K562 (cell line): ENCODE data around the gene PTGES3L. TPM values are rescaled to one million over a fixed set of nuclear protein-coding genes. Genes with fewer than 3 reads are reported as not detected.

Source experiments
- ATAC-seq: fragments of 200-7000 bp; cut with Tn5 transposase; 3 replicates; pipeline ENCODE4 v1.9.1; 2020; ENCODE audit warnings: moderate library complexity
- BruUV-seq: library from RNA; stranded (reverse); fragments of 400-500 nt; replicated peaks from 2 replicates; lab custom pipeline; 2021; lab: Mats Ljungman, UMichigan
- CTCF ChIA-PET: fragments of 300-600 bp; formaldehyde crosslinking; extraction: SDS; loops from one replicate; lab custom pipeline; 2021; ENCODE audit warnings: low intra/inter-chr PET ratio; lab: Yijun Ruan, JAX
- POLR2A ChIA-PET: fragments of 300-600, 350-650 bp; sonication (Branson Sonifier 250); formaldehyde crosslinking; extraction: SDS; loops from one replicate; lab custom pipeline; 2021; ENCODE audit warnings: antibody characterized with exemption, inconsistent platforms; lab: Yijun Ruan, JAX
- DNase-seq, 4 experiments: peaks; one replicate each; pipeline versions ENCODE4 v3.0.0 to v3.0.0-alpha.2; 2011 to 2018; ENCODE audit warnings: low spot score in 3 of 4, mixed read lengths in 3 of 4; ENCODE audit errors: extremely low read depth in 1 of 4
- FAIRE-seq: peaks from 2 replicates; lab custom pipeline; 2011; peaks lifted over from hg19 to GRCh38; lab: Jason Lieb, UNC
- H2AFZ ChIP-seq: 2 replicates; pipeline ENCODE4 v1.6.0; 2011; ENCODE audit warnings: low read depth, low read length, control low read depth, inconsistent platforms
- H3K27ac ChIP-seq: fragments of 200-600 bp; 3 replicates; pipeline ENCODE4 v1.8.0; 2011; ENCODE audit warnings: low read depth, mild to moderate bottlenecking, control low read depth, inconsistent platforms, low read length, moderate library complexity, mixed read lengths; ENCODE audit errors: extremely low read depth
- H3K27me3 ChIP-seq, 2 experiments: fragments of 300-600 bp in 1 of 2; 2 replicates in 1 of 2; 3 replicates in 1 of 2; pipeline versions ENCODE4 v1.6.0 to v1.8.0; 2011; ENCODE audit warnings: inconsistent platforms in 2 of 2, low read length in 2 of 2, mild to moderate bottlenecking in 1 of 2, mixed read lengths in 1 of 2, moderate library complexity in 1 of 2; ENCODE audit not compliant: control insufficient read depth in 2 of 2, insufficient read depth in 2 of 2
- H3K36me3 ChIP-seq: fragments of 300-600 bp; 3 replicates; pipeline ENCODE4 v1.8.0; 2011; ENCODE audit warnings: mild to moderate bottlenecking, low read length, inconsistent platforms; ENCODE audit not compliant: control insufficient read depth, insufficient read depth
- H3K4me1 ChIP-seq, 2 experiments: fragments of 200-600 bp in 1 of 2; replicated peaks in 1 of 2; 2 replicates in 1 of 2; 3 replicates in 1 of 2; pipeline versions ENCODE4 v1.5.1 to v1.8.0; 2011; ENCODE audit warnings: inconsistent platforms in 2 of 2, low read length in 2 of 2, mild to moderate bottlenecking in 1 of 2, mixed read lengths in 1 of 2, moderate library complexity in 1 of 2; ENCODE audit not compliant: control insufficient read depth in 2 of 2, insufficient read depth in 2 of 2
- H3K4me2 ChIP-seq: 2 replicates; pipeline ENCODE4 v1.6.1; 2011; ENCODE audit warnings: low read length, control low read depth, inconsistent platforms, mixed read lengths; ENCODE audit not compliant: insufficient read depth
- H3K4me3 ChIP-seq: fragments of 200-600 bp; sonication (generic), shearing (Covaris generic); 2 replicates; pipeline ENCODE4 v1.5.1; 2016; ENCODE audit warnings: control low read depth, inconsistent platforms
- H3K79me2 ChIP-seq: fragments of 200-600 bp; 3 replicates; pipeline ENCODE4 v1.8.0; 2011; ENCODE audit warnings: low read length, inconsistent platforms; ENCODE audit not compliant: control insufficient read depth, insufficient read depth
- H3K9ac ChIP-seq, 2 experiments: 2 replicates each; pipeline versions ENCODE4 v1.6.0 to v1.6.1; 2011; ENCODE audit warnings: low read depth in 2 of 2, low read length in 2 of 2, control low read depth in 1 of 2, inconsistent platforms in 1 of 2, mild to moderate bottlenecking in 1 of 2, mixed read lengths in 1 of 2; ENCODE audit not compliant: insufficient read depth in 1 of 2
- H3K9me1 ChIP-seq: one replicate; pipeline ENCODE4 v1.6.0; 2011; ENCODE audit warnings: inconsistent platforms, mild to moderate bottlenecking, low read length, moderate library complexity; ENCODE audit not compliant: control insufficient read depth, insufficient read depth
- H3K9me3 ChIP-seq: replicated peaks from 2 replicates; pipeline ENCODE4 v1.5.1; 2011; ENCODE audit warnings: low read depth, low read length, inconsistent platforms; ENCODE audit not compliant: control insufficient read depth, insufficient read depth
- H4K20me1 ChIP-seq: replicated peaks from 2 replicates; pipeline ENCODE4 v1.6.1; 2011; ENCODE audit warnings: low read length, inconsistent platforms, mixed read lengths; ENCODE audit not compliant: control insufficient read depth, insufficient read depth
- KDM2B ChIP-seq: fragments of 250-450 bp; sonication (Bioruptor Pico); IDR thresholded peaks from 2 replicates; pipeline ENCODE4 v1.8.0; 2021; ENCODE audit warnings: mild to moderate bottlenecking, moderate library complexity
- NR2C2 ChIP-seq, 2 experiments: fragments of 200-800 bp in 1 of 2; sonication (Bioruptor generic) in 1 of 2; sonication (generic) in 1 of 2; formaldehyde crosslinking in 1 of 2; IDR thresholded peaks; 2 replicates each; pipeline versions ENCODE4 v1.6.1 to v1.8.0; 2016 to 2022; ENCODE audit warnings: mild to moderate bottlenecking in 1 of 2, missing compliant biosample characterization in 1 of 2, missing genetic modification characterization in 1 of 2, missing genetic modification reagents in 1 of 2
- POLR2AphosphoS2 ChIP-seq: IDR thresholded peaks from 2 replicates; pipeline ENCODE4 v1.6.1; 2012; ENCODE audit warnings: low read length, improper control_type of control experiment
- RBFOX2 ChIP-seq: fragments of 200-400 bp; formaldehyde crosslinking; IDR thresholded peaks from 2 replicates; pipeline ENCODE4 v1.6.1; 2017; ENCODE audit warnings: low read depth, mild to moderate bottlenecking, low read length, moderate library complexity
- TAF1 ChIP-seq: IDR thresholded peaks from 2 replicates; pipeline ENCODE4 v1.6.1; 2011; ENCODE audit warnings: mild to moderate bottlenecking, low read length, moderate library complexity; ENCODE audit not compliant: insufficient read depth, control insufficient read depth, severe bottlenecking; ENCODE audit errors: extremely low read depth
- ZNF175 ChIP-seq: fragments of 200-800 bp; sonication (Bioruptor generic); IDR thresholded peaks from 2 replicates; pipeline ENCODE4 v1.6.1; 2016; ENCODE audit warnings: low read depth, mild to moderate bottlenecking, missing genetic modification characterization, missing compliant biosample characterization
- ZNF785 ChIP-seq: fragments of 250-450 bp; sonication (Bioruptor Pico); IDR thresholded peaks from 2 replicates; pipeline ENCODE4 v1.4.0; 2020; ENCODE audit warnings: mild to moderate bottlenecking
- ZNF830 ChIP-seq: fragments of 250-450 bp; sonication (Bioruptor Pico); IDR thresholded peaks from 2 replicates; pipeline ENCODE4 v1.5.0; 2021; ENCODE audit warnings: mild to moderate bottlenecking
- WGBS: fragments of 100-300 bp; shearing (Covaris generic); methylation state at CpG from one replicate; pipeline ENCODE4 v1.1.6; 2016; ENCODE audit warnings: low coverage, mixed read lengths; ENCODE audit not compliant: insufficient coverage; ENCODE audit errors: missing lambda C conversion rate; 5-methylcytosine and 5-hydroxymethylcytosine counted together
- in situ Hi-C: fragments of 300-500 bp; cut with MboI; formaldehyde crosslinking; loops from 4 replicates; pipeline ENCODE4 v1.15.0; 2018; ENCODE audit warnings: inconsistent platforms, mixed read lengths
- intact Hi-C: fragments of 100-400 bp; cut with micrococcal nuclease; formaldehyde crosslinking; loops from 2 replicates; pipeline ENCODE4 v1.14.2; 2022
- polyA plus RNA-seq, 8 experiments: library from polyadenylated mRNA; depleted of rRNA in 4 of 8; stranded (reverse) in 5 of 8; unstranded in 3 of 8; fragments of >200 nt; fragmentation: Nextera tagmentation in 2 of 8; fragmentation: Illumina TruSeq in 1 of 8; extraction: Ambion mirVana in 2 of 8; extraction: Trizol in 1 of 8; gene quantifications; 2 replicates each; pipeline versions ENCODE4 v1.2.1 to v1.2.3, GENCODE V29; 2011 to 2014; ENCODE audit warnings: inconsistent platforms in 1 of 8, missing spikeins in 1 of 8
- total RNA-seq, 7 experiments: library from RNA; depleted of rRNA in 6 of 7; stranded (reverse); fragments of >200 nt in 6 of 7; fragmentation: Illumina TruSeq in 2 of 7; extraction: Trizol in 2 of 7; gene quantifications; 2 replicates each; pipeline versions ENCODE4 v1.2.1 to v1.2.3, GENCODE V29; 2011 to 2021; ENCODE audit warnings: low replicate concordance in 1 of 7
- TF ChIP-seq, protein P1 (sequence below): sonication (generic); formaldehyde crosslinking; IDR thresholded peaks from 2 replicates; pipeline ENCODE4 v1.8.1; 2023; ENCODE audit warnings: mild to moderate bottlenecking, missing genetic modification reagents
- TF ChIP-seq, protein P2 (sequence below): IDR thresholded peaks from 2 replicates; pipeline ENCODE4 v1.6.1; 2011; ENCODE audit warnings: borderline replicate concordance, low read depth, mild to moderate bottlenecking, moderate library complexity, low read length; ENCODE audit not compliant: insufficient read depth, poor library complexity, severe bottlenecking
- TF ChIP-seq, protein P3 (sequence below): conservative IDR thresholded peaks from 2 replicates; pipeline ENCODE4 v1.6.1; 2011; ENCODE audit warnings: low read depth, mild to moderate bottlenecking, low read length; ENCODE audit not compliant: control insufficient read depth

The PTGES3L gene
- total and polyA plus RNA-seq, 9 of the 15 experiments (the other 6 are each of a cell fraction or from before 2014, with no cell fraction given) = 6.0 to 16.0 (median 9.6) TPM

GRCh38 chr17:43024407-43025289 lies 44.8 kb upstream of the PTGES3L start, which contains the start of gene RND2 (continued):
- TF ChIP-seq, protein P1, sequence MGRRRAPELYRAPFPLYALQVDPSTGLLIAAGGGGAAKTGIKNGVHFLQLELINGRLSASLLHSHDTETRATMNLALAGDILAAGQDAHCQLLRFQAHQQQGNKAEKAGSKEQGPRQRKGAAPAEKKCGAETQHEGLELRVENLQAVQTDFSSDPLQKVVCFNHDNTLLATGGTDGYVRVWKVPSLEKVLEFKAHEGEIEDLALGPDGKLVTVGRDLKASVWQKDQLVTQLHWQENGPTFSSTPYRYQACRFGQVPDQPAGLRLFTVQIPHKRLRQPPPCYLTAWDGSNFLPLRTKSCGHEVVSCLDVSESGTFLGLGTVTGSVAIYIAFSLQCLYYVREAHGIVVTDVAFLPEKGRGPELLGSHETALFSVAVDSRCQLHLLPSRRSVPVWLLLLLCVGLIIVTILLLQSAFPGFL = peak; percentile 98
- TF ChIP-seq ZNF175 (0 out of 2 replicates have a peak, but pooled peaks have one; percentile 18), TAF1 (peak; percentile 57)

DNA sequence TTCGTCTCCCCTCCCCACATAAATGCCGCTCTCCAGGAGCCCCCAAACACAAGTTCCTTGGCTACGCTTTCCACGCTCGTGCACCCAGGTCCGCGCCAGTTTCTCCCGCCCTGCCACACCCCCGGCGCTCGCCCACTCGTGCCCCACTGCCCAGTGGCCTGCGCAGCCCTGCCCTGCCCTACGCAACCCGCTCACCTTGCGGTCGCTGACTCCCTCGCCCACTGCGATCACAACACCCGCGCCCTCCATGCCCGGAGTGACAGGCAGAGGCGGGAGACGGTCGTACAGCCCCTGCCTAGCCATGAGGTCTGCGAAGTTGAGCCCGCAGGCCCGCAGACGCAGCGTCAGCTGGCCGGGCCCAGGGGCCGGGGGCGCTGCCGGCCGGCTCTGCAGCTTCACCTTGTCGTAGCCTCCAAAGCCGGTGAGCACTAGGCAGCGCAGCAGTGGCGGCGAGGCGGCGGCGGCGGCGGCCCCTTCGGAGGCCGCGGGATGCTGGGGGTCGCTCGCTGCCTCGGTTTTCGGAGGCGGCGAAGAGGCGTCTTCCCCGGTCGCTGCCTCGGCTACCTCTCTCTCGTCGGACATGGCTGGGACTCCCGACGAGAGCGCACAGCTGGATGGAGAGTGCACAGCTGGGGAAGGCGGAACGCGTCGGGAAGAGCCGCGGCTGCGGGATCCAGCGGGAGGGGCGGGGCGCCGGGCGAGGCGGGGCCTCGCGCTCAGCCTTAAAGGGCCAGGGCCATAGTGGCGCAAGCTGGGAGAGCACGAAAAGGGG lies 42.0 kb upstream of the PTGES3L start, which contains the start of gene VAT1:
Gene VAT1, minus strand, starts transcription at position 645 of the 772 bp plus-strand sequence. Its CDS starts 63 bp downstream, at position 582.
- Histone ChIP-seq H3K4me1 (peaks cover 27 to 61% of the 10 kb centered on the region in 2 experiments), H3K4me3 (peak within 1 kb of the TSS; percentile 87), H3K27ac (peak within 1 kb of the TSS; percentile 83), H3K9me3 (no peaks in the 10 kb centered on the region), H4K20me1 (peaks cover 6% of the 10 kb centered on the region; the same call in 1 of the 2 replicates), H3K27me3 (no peaks in the 10 kb centered on the region), H2AFZ (peak within 1 kb of the TSS; percentile 94), H3K9ac (peak within 1 kb of the TSS; percentile 68 to 96), H3K9me1 (peaks cover 10% of the 10 kb centered on the region), H3K79me2 (peaks cover 40% of the 10 kb centered on the region), H3K36me3 (peaks cover 21% of the 10 kb centered on the region; the same call in 2 of the 3 replicates), H3K4me2 (peak within 1 kb of the TSS; percentile 99)
- ATAC-seq (peak; percentile 75), FAIRE-seq (peak; percentile 62), DNase-seq (peak; percentile 71 to 91 (median 77))
- in situ Hi-C loops (no loop called here), intact Hi-C loops (no loop called here)
- no TSS peak for BruUV-seq
- POLR2A ChIA-PET = interaction anchor here (0.6 to 6.7 kb wide), 5 partner anchors 9 to 1005 kb away, joined by 3 to 79 read pairs (median 7); partner anchors contain the start of gene RPL27
- whole genome bisulfite sequencing = 2% methylated on average over 57 of the region's 80 CpGs
- CTCF ChIA-PET = no interaction called here
- TF ChIP-seq, protein P2, sequence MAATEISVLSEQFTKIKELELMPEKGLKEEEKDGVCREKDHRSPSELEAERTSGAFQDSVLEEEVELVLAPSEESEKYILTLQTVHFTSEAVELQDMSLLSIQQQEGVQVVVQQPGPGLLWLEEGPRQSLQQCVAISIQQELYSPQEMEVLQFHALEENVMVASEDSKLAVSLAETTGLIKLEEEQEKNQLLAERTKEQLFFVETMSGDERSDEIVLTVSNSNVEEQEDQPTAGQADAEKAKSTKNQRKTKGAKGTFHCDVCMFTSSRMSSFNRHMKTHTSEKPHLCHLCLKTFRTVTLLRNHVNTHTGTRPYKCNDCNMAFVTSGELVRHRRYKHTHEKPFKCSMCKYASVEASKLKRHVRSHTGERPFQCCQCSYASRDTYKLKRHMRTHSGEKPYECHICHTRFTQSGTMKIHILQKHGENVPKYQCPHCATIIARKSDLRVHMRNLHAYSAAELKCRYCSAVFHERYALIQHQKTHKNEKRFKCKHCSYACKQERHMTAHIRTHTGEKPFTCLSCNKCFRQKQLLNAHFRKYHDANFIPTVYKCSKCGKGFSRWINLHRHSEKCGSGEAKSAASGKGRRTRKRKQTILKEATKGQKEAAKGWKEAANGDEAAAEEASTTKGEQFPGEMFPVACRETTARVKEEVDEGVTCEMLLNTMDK = no peak
- TF ChIP-seq ZNF830 (CRISPR knock-in tag) = 0 out of 2 replicates have a peak, but pooled peaks have one; percentile 34
- TF ChIP-seq, protein P3, sequence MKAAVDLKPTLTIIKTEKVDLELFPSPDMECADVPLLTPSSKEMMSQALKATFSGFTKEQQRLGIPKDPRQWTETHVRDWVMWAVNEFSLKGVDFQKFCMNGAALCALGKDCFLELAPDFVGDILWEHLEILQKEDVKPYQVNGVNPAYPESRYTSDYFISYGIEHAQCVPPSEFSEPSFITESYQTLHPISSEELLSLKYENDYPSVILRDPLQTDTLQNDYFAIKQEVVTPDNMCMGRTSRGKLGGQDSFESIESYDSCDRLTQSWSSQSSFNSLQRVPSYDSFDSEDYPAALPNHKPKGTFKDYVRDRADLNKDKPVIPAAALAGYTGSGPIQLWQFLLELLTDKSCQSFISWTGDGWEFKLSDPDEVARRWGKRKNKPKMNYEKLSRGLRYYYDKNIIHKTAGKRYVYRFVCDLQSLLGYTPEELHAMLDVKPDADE = peak; percentile 67; the same call in 1 of the 2 replicates
- TF ChIP-seq ZNF785 (CRISPR knock-in tag) = no peak
- no peak for TF ChIP-seq KDM2B (CRISPR knock-in tag)
- 0 out of 2 replicates have a peak, but pooled peaks have one; percentile 13 for TF ChIP-seq NR2C2 (CRISPR knock-in tag; IDR thresholded peaks at IDR 0.05)
- TF ChIP-seq NR2C2 (tag; IDR thresholded peaks at IDR 0.05) = no peak
- TF ChIP-seq POLR2AphosphoS2 = peak; percentile 39; the same call in 1 of the 2 replicates
- TF ChIP-seq RBFOX2 = peak; percentile 76
